Thyroid gland (tissue), 4 donors: ENCODE data around the gene ZCWPW1.

ENCODE experiments used
- POLR2A ChIP-seq, 2 donors: fragments of 450-650 bp; IDR thresholded peaks; one replicate each; pipeline ENCODE4 v1.6.1; 2017; ENCODE audit warnings: antibody characterized with exemption in 2 of 2, mild to moderate bottlenecking in 2 of 2, moderate library complexity in 1 of 2
- TF ChIP-seq, protein P1 (sequence below), 6 experiments: fragments of 200-600 bp in 3 of 6; fragments of 450-650 bp in 3 of 6; sonication (generic) in 3 of 6; IDR thresholded peaks; one replicate each; pipeline ENCODE4 v1.5.1; 2016 to 2019; ENCODE audit warnings: antibody characterized with exemption in 6 of 6, mild to moderate bottlenecking in 2 of 6, inconsistent platforms in 1 of 6, moderate library complexity in 1 of 6

DNA sequence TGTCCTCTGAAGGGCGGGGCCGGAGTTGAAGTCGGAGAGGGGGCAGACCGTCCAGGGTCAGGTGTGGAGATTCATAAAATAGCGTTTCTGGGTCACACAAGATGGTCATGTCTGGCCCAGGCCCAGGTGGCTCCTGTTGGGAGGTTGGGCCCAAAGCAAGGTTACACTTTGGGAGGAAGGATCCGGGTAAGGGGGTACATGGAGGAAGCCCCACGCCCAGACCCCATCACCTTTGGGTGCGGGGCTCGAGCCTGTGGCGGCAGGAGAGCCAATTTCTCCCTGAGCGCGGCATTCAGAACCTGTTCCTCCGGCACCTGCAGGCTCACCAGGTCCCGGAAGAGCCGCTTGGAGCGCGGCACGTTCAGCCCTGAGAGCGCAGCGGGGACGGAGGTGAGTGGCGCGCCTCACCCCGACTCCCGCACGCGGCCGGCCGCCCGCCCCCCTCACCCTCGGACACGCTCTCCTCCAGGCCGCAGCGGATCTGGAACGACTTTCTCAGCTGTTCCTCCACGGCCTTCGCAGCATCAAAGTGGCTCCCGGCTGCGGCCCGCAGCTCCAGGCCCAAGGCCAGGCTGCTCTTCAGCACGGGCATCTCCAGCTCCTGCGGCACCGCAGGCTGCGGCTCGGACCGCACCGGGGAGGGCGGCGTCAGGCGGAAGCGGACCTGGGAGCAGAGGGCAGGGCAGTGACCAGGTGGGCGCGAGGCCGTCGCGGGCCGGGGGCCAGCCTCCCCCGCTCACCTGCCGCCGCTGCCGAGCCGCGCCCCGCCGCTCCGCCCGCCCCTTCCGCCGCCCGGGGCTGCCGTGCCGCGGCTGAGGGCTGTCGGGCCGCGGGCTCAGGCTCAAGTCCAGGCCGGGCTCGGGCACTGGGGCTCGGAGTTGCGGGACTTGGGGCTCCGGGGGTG, 7.2 kb upstream of the ZCWPW1 start:
- TF ChIP-seq, protein P1, sequence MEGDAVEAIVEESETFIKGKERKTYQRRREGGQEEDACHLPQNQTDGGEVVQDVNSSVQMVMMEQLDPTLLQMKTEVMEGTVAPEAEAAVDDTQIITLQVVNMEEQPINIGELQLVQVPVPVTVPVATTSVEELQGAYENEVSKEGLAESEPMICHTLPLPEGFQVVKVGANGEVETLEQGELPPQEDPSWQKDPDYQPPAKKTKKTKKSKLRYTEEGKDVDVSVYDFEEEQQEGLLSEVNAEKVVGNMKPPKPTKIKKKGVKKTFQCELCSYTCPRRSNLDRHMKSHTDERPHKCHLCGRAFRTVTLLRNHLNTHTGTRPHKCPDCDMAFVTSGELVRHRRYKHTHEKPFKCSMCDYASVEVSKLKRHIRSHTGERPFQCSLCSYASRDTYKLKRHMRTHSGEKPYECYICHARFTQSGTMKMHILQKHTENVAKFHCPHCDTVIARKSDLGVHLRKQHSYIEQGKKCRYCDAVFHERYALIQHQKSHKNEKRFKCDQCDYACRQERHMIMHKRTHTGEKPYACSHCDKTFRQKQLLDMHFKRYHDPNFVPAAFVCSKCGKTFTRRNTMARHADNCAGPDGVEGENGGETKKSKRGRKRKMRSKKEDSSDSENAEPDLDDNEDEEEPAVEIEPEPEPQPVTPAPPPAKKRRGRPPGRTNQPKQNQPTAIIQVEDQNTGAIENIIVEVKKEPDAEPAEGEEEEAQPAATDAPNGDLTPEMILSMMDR (IDR thresholded peaks at IDR 0.05) = no peak
- no peak for TF ChIP-seq POLR2A (IDR thresholded peaks at IDR 0.05)
